Activated CD8-positive, alpha-beta T cell treated with anti-CD3 and anti-CD28 coated beads for 36 hours (primary cell): ENCODE data around the gene SERTAD3. TPM values are rescaled to one million over a fixed set of nuclear protein-coding genes. Genes with fewer than 3 reads are reported as not detected.
A peak's percentile ranks its signal among the peaks of the same experiment; 100 is the strongest.

Source experiments
- ATAC-seq: fragments of 200-7000 bp; cut with Tn5 transposase; one replicate; pipeline ENCODE4 v1.10.0; 2021; ENCODE audit warnings: mild to moderate bottlenecking, moderate library complexity
- CTCF ChIA-PET: fragments of 350-600 bp; sonication (Branson Sonifier 250); formaldehyde crosslinking; loops from one replicate; lab custom pipeline; 2021; ENCODE audit warnings: antibody characterized with exemption; lab: Charles Lee
- POLR2A ChIA-PET: fragments of 350-600 bp; sonication (Branson Sonifier 250); formaldehyde crosslinking; loops from one replicate; lab custom pipeline; 2021; ENCODE audit warnings: antibody characterized with exemption; lab: Charles Lee
- DNase-seq: peaks from one replicate; pipeline ENCODE4 v3.0.0-alpha.2; 2020
- H3K27ac Mint-ChIP-seq: one replicate; pipeline ENCODE4 v1.8.0; 2021; ENCODE audit warnings: mild to moderate bottlenecking, mixed read lengths
- H3K27me3 Mint-ChIP-seq: one replicate; pipeline ENCODE4 v1.8.0; 2021; ENCODE audit warnings: mixed read lengths
- H3K36me3 Mint-ChIP-seq: one replicate; pipeline ENCODE4 v1.8.0; 2021; ENCODE audit warnings: low read depth, mixed read lengths
- H3K4me1 Mint-ChIP-seq: one replicate; pipeline ENCODE4 v1.8.0; 2021; ENCODE audit warnings: low read depth, mixed read lengths
- H3K4me3 Mint-ChIP-seq: one replicate; pipeline ENCODE4 v1.8.0; 2021; ENCODE audit warnings: mild to moderate bottlenecking, moderate library complexity, mixed read lengths
- H3K9me3 Mint-ChIP-seq: one replicate; pipeline ENCODE4 v1.8.0; 2021; ENCODE audit warnings: mixed read lengths
- intact Hi-C: fragments of 100-400 bp; cut with micrococcal nuclease; formaldehyde crosslinking; loops from one replicate; pipeline ENCODE4 v1.10.0; 2022
- total RNA-seq, 2 experiments: library from RNA; stranded (reverse); gene quantifications; one replicate each; pipeline ENCODE4 v1.2.3, GENCODE V29; 2021
- TF ChIP-seq, protein P1 (sequence below): fragments of 200-600 bp; IDR thresholded peaks from one replicate; pipeline ENCODE4 v1.8.0; 2022; ENCODE audit warnings: antibody characterized with exemption, mild to moderate bottlenecking

Gene SERTAD3
- total RNA-seq, 2 experiments from 2014 or later: 8.8 to 11.2 TPM

DNA sequence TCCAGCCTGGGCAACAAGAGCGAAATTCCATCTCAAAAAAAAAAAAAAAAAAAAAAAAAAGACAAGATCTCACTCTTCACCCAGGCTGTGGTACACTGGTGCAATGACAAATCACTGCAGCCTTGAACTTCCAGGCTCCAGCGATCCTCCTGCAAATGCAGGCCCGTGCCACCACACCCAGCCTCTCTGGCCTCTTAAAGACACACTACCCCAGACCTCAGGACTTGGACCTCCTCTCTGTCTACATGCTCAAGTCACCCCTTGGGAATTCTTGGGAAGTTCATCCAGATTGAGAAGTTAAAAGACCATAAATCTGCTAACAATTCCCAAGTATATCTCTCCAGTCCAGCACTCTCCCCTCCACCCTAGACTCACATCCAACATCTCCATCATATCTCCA, 43.6 kb downstream of the SERTAD3 start:
- no peak for ATAC-seq
- intact Hi-C loops: no loop called here
- POLR2A ChIA-PET: no interaction called here
- DNase-seq: no peak
- Mint-ChIP-seq H3K27me3 (no peaks in the 10 kb centered on the region), H3K9me3 (no peaks in the 10 kb centered on the region), H3K4me3 (no peak overlapping the region), H3K36me3 (no peaks in the 10 kb centered on the region), H3K4me1 (peaks cover 11% of the 10 kb centered on the region), H3K27ac (no peak overlapping the region)
- TF ChIP-seq, protein P1, sequence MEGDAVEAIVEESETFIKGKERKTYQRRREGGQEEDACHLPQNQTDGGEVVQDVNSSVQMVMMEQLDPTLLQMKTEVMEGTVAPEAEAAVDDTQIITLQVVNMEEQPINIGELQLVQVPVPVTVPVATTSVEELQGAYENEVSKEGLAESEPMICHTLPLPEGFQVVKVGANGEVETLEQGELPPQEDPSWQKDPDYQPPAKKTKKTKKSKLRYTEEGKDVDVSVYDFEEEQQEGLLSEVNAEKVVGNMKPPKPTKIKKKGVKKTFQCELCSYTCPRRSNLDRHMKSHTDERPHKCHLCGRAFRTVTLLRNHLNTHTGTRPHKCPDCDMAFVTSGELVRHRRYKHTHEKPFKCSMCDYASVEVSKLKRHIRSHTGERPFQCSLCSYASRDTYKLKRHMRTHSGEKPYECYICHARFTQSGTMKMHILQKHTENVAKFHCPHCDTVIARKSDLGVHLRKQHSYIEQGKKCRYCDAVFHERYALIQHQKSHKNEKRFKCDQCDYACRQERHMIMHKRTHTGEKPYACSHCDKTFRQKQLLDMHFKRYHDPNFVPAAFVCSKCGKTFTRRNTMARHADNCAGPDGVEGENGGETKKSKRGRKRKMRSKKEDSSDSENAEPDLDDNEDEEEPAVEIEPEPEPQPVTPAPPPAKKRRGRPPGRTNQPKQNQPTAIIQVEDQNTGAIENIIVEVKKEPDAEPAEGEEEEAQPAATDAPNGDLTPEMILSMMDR: no peak
- CTCF ChIA-PET: interaction anchor here (1.2 to 1.3 kb wide), 2 partner anchors 20 to 118 kb away, joined by 3 read pairs; no protein-coding TSS in a partner anchor

DNA sequence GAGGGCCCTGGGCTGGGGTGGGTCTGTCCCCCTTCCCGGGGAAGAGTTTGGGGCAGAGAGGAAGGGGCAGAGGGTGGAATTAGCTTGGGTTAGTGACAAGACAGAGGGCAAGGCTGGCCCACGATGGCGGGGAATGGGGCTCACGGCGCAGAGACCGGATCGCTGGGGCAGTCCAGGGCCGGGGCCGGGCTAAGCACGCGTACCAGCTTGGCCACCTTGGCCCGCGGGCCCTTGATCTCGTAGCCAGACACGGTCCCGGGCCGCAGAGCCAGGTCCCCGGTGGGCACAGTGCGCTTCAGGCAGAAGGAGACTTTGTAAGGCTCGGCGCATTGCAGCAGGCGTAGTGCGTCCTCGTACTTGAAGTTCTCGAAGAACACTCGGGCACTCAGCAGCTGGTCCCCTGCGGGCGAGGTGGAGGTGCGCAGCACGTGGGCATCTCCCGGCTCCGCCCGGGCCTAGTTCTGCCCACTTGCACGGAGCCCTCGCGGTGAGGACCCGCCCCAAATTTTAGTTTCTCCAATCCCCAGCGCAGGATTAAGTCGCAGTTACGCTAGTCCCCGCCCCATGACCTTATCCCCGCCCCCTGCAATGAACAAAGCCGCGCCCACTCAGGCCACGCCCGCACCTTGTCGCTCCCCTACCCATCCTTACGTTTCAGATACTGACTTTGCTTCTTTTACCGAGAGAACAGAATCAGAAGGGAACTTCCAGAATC, 45.6 kb downstream of the SERTAD3 start:
- ChIA-PET CTCF (no interaction called here), POLR2A (no interaction called here)
- DNase-seq (peak; percentile 84), ATAC-seq (peak; percentile 82)
- intact Hi-C loops: no loop called here
- no peaks in the 10 kb centered on the region for H3K9me3 Mint-ChIP-seq
- no peaks in the 10 kb centered on the region for H3K36me3 Mint-ChIP-seq
- TF ChIP-seq, protein P1: no peak
- H3K4me3 Mint-ChIP-seq: no peak overlapping the region
- H3K4me1 Mint-ChIP-seq: peaks cover 9% of the 10 kb centered on the region
- H3K27me3 Mint-ChIP-seq: no peaks in the 10 kb centered on the region
- H3K27ac Mint-ChIP-seq: no peak overlapping the region

- no peak overlapping the region for H3K27ac Mint-ChIP-seq
- POLR2A ChIA-PET: no interaction called here
- TF ChIP-seq, protein P1: no peak
These were observed 46.6 kb downstream of the SERTAD3 start for GRCh38 chr19:40397568-40397906.

GRCh38 chr19:40396886-40397567, 47.1 kb downstream of the SERTAD3 start:
- ChIA-PET POLR2A (interaction anchor here (1.0 kb wide), 1 partner anchor 30 kb away, joined by 4 read pairs; no protein-coding TSS in a partner anchor), CTCF (interaction anchor here (1.9 kb wide), 1 partner anchor 92 kb away, joined by 6 read pairs; no protein-coding TSS in a partner anchor)
- ATAC-seq: no peak
- Mint-ChIP-seq H3K9me3 (no peaks in the 10 kb centered on the region), H3K27me3 (no peaks in the 10 kb centered on the region), H3K4me1 (peaks cover 5% of the 10 kb centered on the region), H3K36me3 (no peaks in the 10 kb centered on the region), H3K4me3 (no peak overlapping the region), H3K27ac (no peak overlapping the region)
- TF ChIP-seq, protein P1: no peak
- intact Hi-C loops: no loop called here
- no peak for DNase-seq

More at GRCh38 chr19:40397568-40397906, 46.6 kb downstream of the SERTAD3 start:
- Mint-ChIP-seq H3K9me3 (no peaks in the 10 kb centered on the region), H3K4me3 (no peak overlapping the region), H3K36me3 (no peaks in the 10 kb centered on the region), H3K4me1 (peaks cover 5% of the 10 kb centered on the region), H3K27me3 (no peaks in the 10 kb centered on the region)
- intact Hi-C loops: no loop called here
- DNase-seq (no peak), ATAC-seq (no peak)
- CTCF ChIA-PET: no interaction called here

GRCh38 chr19:40395956-40396355, 48.2 kb downstream of the SERTAD3 start:
- ChIA-PET CTCF (interaction anchor here (1.2 to 1.9 kb wide), 2 partner anchors 25 to 91 kb away, joined by 3 to 6 read pairs; no protein-coding TSS in a partner anchor), POLR2A (interaction anchor here (0.6 to 1.0 kb wide), 2 partner anchors 31 to 827 kb away, joined by 3 to 4 read pairs; no protein-coding TSS in a partner anchor)
- no peak overlapping the region for H3K4me3 Mint-ChIP-seq
- no peak for DNase-seq
- no peaks in the 10 kb centered on the region for H3K27me3 Mint-ChIP-seq
- H3K36me3 Mint-ChIP-seq: no peaks in the 10 kb centered on the region
- no peaks in the 10 kb centered on the region for H3K9me3 Mint-ChIP-seq
- peaks cover 5% of the 10 kb centered on the region for H3K4me1 Mint-ChIP-seq
- intact Hi-C loops: no loop called here
- no peak overlapping the region for H3K27ac Mint-ChIP-seq
- ATAC-seq: no peak
- TF ChIP-seq, protein P1: no peak
